Measurements from ENCODE around the gene SIVA1.
"Not testable (repeated sequence)": the region's sequence is repeated elsewhere in the genome, so short reads cannot be mapped to it uniquely, and the experiment has no call there.

The SIVA1 gene

GRCh38 chr14:104734991-104735779, 17.8 kb upstream of the SIVA1 start:
- DNase-seq: no peak

GRCh38 chr14:104735830-104736642, 16.9 kb upstream of the SIVA1 start:
- DNase-seq: no peak

- no peak for DNase-seq
Observed at GRCh38 chr14:104738375-104739019, 14.4 kb upstream of the SIVA1 start.

DNA sequence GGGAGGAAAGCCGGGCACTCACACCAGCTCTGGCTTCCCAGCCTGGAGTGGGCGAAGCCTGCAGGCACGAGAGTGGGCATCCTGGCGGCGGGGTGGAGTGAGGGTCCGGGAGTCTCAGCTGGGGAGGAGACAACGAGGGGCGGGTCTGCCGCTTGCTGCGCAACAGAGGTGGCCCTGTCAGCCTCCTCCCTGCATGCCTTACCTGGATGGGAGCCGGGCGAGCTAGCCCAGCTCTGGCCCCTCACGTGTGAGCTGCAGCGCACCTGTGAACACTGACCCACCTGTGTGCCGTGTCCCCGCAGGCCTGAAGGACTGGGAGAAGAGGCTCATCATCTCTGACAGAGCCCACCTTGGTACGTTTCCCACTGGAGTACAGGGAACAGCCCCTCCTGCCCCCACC, 13.9 kb upstream of the SIVA1 start:
- DNase-seq: no peak

DNA sequence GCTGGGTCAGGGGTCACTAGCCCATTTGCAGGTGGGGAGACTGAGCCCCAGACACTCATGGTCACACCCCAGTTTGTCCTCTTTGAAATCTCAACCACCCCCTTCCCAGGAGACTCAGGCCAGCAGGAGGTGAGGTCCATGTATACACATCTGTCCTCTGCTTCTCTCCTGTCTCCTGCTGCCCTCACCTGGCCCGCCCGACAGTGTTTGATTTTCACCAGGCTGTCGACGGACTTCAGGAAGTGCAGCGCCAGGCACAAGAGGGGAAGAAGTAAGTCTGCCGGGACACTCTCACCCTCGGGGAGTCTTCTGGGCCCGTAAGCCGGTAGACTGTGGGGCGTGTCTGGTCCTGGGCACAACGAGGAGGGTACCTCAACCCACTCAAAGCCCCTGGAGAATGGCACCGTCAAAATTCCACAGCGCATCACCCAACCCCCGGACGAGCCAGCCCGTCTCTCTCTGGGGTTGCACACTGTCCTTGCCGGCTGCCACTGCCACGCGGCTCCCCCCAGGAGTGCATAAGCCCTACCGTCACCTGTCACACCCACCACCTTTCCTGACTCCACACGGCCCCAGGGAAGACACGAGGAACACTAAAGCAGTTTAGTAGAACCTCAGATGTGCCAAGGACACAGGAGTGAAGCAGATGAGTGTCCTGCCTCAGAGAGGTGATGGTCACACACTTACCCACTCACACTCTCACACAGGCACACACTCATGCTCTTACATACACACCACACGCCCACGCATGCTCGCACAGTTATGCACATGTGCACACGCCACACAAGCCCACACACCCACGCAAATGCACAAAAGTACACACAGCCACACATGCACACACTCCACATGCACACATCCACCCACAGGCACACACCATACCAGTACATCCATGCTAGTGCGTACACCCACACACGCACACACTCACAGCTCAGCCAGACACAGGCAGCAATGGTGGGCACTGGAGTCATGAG, 13.1 kb upstream of the SIVA1 start:
- DNase-seq: no peak

DNA sequence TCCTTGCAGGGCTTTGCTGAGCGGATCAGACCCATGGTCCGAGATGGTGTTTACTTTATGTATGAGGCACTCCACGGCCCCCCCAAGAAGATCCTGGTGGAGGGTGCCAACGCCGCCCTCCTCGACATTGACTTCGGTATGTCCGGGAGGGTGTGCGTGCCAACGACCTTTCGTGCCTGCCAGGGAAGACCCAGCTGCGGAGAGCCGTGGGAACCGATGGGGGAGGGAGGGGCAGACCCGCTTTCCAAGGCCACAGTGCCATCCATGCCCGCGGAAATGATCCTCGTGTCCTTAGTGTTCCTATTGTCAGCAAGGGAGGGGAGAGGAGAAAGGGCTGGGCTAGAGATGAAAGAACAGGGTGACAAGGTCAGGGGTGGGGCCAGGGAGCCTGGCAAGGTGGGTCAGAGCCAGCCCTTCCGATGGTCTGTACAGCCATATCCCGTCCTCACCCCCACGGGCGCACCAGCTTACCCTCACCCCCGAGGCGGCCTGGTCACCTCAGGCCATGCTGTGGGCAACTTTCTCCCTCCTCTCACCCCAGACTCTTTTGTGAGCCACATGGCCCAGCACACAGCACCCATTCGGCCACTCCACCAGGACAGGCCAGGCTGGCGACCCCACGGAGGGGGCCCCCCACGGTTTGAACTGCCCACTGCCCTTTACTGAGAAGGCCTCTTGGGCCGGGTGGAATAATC, 11.7 kb upstream of the SIVA1 start:
- no peak for DNase-seq

GRCh38 chr14:104741803-104742251, 11.1 kb upstream of the SIVA1 start:
- DNase-seq: no peak

GRCh38 chr14:104742586-104743455, 10.1 kb upstream of the SIVA1 start:
- DNase-seq: no peak

DNA sequence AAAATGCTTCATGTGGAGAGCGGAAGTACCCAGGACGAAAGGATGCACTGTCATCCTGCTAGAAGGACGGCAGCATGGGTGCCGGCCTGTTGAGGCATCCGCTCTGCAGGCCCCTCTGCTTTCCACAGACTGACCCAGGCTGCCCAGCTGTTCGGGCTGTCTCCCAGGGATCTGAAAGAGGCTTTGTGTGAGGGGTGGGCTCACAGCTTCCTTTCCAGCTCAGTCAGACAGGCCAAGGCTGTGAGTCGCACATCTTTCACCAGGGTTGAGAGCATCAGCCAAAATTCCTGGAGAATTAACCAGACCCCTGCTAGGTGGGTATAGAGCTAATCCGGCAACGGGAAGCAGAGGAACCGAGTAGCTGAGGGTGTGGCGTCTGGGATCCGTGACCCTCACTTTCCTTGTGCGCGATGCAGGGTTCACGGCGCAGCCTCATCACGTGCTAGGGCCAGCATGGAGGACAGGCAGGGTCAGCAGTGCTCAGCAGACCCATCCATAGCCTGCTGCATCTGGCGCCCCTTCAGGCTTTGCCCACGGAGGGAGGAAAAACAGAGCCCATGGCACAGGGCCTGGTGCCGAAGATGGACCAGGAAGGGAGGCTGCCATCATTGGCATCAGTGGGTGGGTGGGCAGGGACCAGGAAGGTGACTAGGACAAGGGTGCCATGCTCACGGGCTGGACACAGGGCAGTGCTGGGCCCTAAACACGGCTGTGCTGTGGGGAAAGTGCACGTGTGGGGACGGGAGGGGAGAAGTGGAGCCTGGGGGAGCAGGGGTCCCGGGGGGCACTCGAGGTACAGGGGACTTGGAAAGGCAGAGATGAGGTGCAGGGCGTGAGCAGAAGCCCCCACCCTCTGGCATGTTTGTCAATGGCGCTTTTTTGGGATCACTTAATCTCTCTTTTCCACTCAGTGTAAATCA, 9.2 kb upstream of the SIVA1 start:
- DNase-seq: no peak

- no peak for DNase-seq
Observed at GRCh38 chr14:104744484-104744883, 8.5 kb upstream of the SIVA1 start.

- DNase-seq: no peak
Observed at GRCh38 chr14:104745431-104745830, 7.5 kb upstream of the SIVA1 start.

GRCh38 chr14:104746071-104746545, 6.8 kb upstream of the SIVA1 start:
- DNase-seq: no peak

- no peak for DNase-seq
Observed at GRCh38 chr14:104746934-104747481, 5.9 kb upstream of the SIVA1 start.

DNA sequence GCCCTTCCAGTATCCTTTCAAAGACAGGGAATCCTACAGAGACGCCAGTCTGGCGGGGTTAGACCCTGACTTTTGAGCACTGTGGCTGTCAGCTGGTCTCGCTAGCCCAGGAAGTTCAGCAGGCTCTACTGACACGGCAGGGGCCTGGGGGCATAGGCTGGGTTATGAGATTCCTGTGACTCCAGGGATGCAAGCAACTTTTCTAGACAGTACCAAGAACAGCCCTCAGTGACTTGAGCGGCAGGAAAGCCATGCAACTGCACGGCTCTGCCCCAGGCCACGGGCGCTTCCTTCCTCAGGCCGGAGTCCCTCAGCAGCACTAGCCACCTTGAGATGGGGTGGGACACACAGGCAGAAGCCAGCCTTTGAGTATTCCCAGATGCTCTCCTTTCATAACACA, 5.1 kb upstream of the SIVA1 start:
- DNase-seq: no peak

GRCh38 chr14:104749111-104749649, 3.8 kb upstream of the SIVA1 start:
- peak; percentile 13 for DNase-seq

GRCh38 chr14:104750056-104750752, 2.7 kb upstream of the SIVA1 start:
- no peak for DNase-seq

GRCh38 chr14:104750753-104751057, 2.2 kb upstream of the SIVA1 start:
- not testable (repeated sequence) for DNase-seq
